Lower leg skin (tissue), 4 donors: ENCODE results near the gene KLHL21. TPM values are rescaled to one million over a fixed set of nuclear protein-coding genes. Genes with fewer than 3 reads are reported as not detected.
A peak's percentile ranks its signal among the peaks of the same experiment; 100 is the strongest.

Experiments
- DNase-seq, 2 donors: peaks; one replicate each; pipeline ENCODE4 v3.0.0-alpha.2; 2019; ENCODE audit warnings: low spot score in 2 of 2
- H3K4me3 ChIP-seq: fragments of 200-600 bp; sonication (generic); 2 replicates; pipeline ENCODE4 v1.5.1; 2017; ENCODE audit warnings: mild to moderate bottlenecking, low read depth; ENCODE audit not compliant: poor library complexity, severe bottlenecking
- CTCF ChIP-seq, 3 donors: fragments of 450-650 bp; IDR thresholded peaks; one replicate each; pipeline ENCODE4 v1.5.1; 2016; ENCODE audit warnings: antibody characterized with exemption in 3 of 3, mild to moderate bottlenecking in 3 of 3, moderate library complexity in 2 of 3
- POLR2A ChIP-seq, 2 donors: fragments of 450-650 bp; IDR thresholded peaks; one replicate each; pipeline ENCODE4 v1.6.1; 2016 to 2017; ENCODE audit warnings: antibody characterized with exemption in 2 of 2, mild to moderate bottlenecking in 1 of 2, moderate library complexity in 1 of 2
- WGBS, 2 donors: methylation state at CpG; one replicate each; pipeline ENCODE4 v1.1.5; 2018; 5-methylcytosine and 5-hydroxymethylcytosine counted together
- intact Hi-C: fragments of 100-400 bp; cut with DNase I; formaldehyde crosslinking; loops from one replicate; pipeline ENCODE4 v1.15.0; 2023; ENCODE audit warnings: low total_unique reads
- total RNA-seq, 4 donors: library from RNA; depleted of rRNA; stranded (reverse); fragments of >200 nt; gene quantifications; one replicate each; pipeline ENCODE4 v1.1.0, GENCODE V29; 2016

Gene KLHL21
- total RNA-seq, 4 donors from 2014 or later = 89.6 to 147 (median 130) TPM

GRCh38 chr1:6585081-6585722 is 17.5 kb downstream of the KLHL21 start:
- intact Hi-C loops = no loop called here
- TF ChIP-seq POLR2A (IDR thresholded peaks at IDR 0.05) (no peak), CTCF (IDR thresholded peaks at IDR 0.05) (no peak)
- 55 to 70% methylated on average over 12 of the region's 12 CpGs for WGBS, 2 donors
- no peak for DNase-seq
- H3K4me3 ChIP-seq = no peak overlapping the region

- intact Hi-C loops = no loop called here
- TF ChIP-seq POLR2A (IDR thresholded peaks at IDR 0.05) = no peak
- TF ChIP-seq CTCF (IDR thresholded peaks at IDR 0.05) = no peak
- WGBS, 2 donors = 56 to 61% methylated on average over 21 of the region's 21 CpGs
- no peak overlapping the region for H3K4me3 ChIP-seq
- no peak for DNase-seq
Measured at GRCh38 chr1:6584126-6585080, 18.3 kb downstream of the KLHL21 start.

- intact Hi-C loops = no loop called here
Measured at GRCh38 chr1:6582370-6582769, 20.3 kb downstream of the KLHL21 start.

GRCh38 chr1:6581561-6582305 is 20.9 kb downstream of the KLHL21 start:
- no peak for DNase-seq
- intact Hi-C loops = no loop called here
- WGBS, 2 donors = 69 to 72% methylated on average over 10 of the region's 10 CpGs
- no peak overlapping the region for H3K4me3 ChIP-seq
- no peak for TF ChIP-seq POLR2A (IDR thresholded peaks at IDR 0.05)
- no peak for TF ChIP-seq CTCF (IDR thresholded peaks at IDR 0.05)

More at GRCh38 chr1:6582370-6582769, 20.3 kb downstream of the KLHL21 start:
- WGBS, 2 donors = 85 to 86% methylated on average over 1 of the region's 1 CpG
- H3K4me3 ChIP-seq = no peak overlapping the region
- DNase-seq = no peak
- no peak for TF ChIP-seq POLR2A (IDR thresholded peaks at IDR 0.05)
- no peak for TF ChIP-seq CTCF (IDR thresholded peaks at IDR 0.05)

GRCh38 chr1:6580593-6581409 is 21.9 kb downstream of the KLHL21 start:
- H3K4me3 ChIP-seq = peak overlapping the region; percentile 80
- TF ChIP-seq POLR2A (IDR thresholded peaks at IDR 0.05) (no peak), CTCF (IDR thresholded peaks at IDR 0.05) (no peak)
- intact Hi-C loops = no loop called here
- DNase-seq = peak in 1 of 2 donors; percentile 87
- 26 to 27% methylated on average over 17 to 19 of the region's 19 CpGs for WGBS, 2 donors
